HFF-Myc (cell line): ENCODE results near the gene PRRC2B.
A peak's percentile ranks its signal among the peaks of the same experiment; 100 is the strongest.
"Not testable (repeated sequence)": the region's sequence is repeated elsewhere in the genome, so short reads cannot be mapped to it uniquely, and the experiment has no call there.

Experiments
- DNase-seq: peaks from one replicate; pipeline ENCODE4 v3.0.0-alpha.2; 2011; ENCODE audit warnings: low read depth; ENCODE audit errors: extremely low read depth
- H3K4me3 ChIP-seq: replicated peaks from 2 replicates; pipeline ENCODE4 v1.5.1; 2011; ENCODE audit warnings: low read depth, mild to moderate bottlenecking, control low read depth, low read length
- CTCF ChIP-seq: IDR thresholded peaks from 2 replicates; pipeline ENCODE4 v1.5.1; 2012; ENCODE audit warnings: mild to moderate bottlenecking, low read depth, low read length, control low read depth; ENCODE audit errors: missing control alignments

PRRC2B gene

DNA sequence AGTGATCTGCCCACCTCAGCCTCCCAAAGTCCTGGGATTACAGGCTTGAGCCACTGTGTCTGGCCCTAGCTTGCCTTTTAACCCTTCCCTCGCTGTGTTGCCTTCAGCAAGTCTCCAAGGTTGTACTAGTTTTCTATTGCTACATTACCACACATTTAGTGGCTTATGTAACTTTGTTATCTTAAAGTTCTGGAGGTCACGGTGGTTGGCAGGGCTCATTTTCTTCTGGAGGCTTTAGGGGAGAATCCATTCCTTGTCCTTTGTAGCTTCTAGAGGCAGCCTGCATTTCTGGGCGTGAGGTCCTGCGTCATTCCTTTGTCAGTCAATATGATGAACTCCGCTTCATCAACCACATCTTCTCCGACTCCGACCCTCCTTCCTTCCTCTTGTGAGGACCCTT, 2.9 kb upstream of the PRRC2B start:
- no peak for TF ChIP-seq CTCF
- H3K4me3 ChIP-seq: no peak overlapping the region
- DNase-seq: no peak

DNA sequence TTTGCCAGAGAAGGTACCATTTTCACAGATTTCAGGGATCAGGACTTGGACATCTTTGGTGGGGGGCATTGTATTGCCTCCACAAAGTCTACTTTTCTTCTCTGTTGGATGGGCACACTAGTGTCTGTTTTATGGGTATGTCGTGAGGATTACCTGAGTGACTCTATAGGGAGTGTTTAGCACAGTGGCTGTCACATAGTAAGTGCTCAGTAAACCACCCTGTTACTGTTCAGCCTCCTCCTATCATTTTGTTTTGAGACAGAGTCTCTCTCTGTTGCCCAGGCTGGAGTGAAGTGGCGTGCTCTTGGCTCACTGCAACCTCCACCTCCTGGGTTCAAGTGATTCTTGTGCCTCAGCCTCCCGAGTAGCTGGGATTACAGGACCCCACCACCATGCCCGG, 2.4 kb upstream of the PRRC2B start:
- no peak for DNase-seq
- TF ChIP-seq CTCF: no peak
- no peak overlapping the region for H3K4me3 ChIP-seq

DNA sequence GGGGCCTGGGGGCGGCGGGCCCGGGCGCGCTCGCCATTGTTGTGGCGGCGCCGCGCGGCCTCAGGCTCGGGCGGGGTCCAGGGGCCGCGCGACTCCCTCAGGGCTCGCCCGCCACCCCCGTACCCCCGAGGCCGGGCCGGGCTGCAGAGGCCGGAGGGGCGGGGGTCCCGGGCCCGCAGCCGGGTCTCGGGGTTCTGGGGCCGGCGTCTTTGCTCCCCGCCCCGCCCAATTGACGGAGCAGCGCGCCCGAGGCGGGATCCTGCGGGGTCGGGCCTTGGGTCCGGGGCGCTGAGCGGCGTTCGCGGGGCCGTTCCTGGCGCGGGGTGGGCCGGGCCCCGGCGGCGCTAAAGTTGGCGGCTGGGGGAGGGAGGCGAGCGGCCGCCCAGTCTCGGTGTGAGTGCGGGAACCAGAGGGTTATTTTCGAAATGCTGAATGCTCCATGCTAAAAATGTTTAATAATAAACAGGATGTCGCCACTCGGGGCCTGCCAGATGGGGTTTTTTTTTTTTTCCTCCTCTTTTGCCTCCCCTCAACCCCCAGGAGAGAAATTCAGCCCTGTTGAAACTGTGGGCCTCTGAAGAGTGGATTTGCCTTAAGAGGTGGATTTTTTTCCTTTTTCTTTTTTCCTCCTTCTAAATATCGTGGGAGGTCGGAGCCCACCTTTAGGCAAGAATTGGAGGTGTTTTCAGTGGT, 724 bp downstream of the PRRC2B start:
- no peak for DNase-seq
- peak overlapping the region; percentile 84 for H3K4me3 ChIP-seq
- TF ChIP-seq CTCF: no peak

GRCh38 chr9:131395157-131396098, 1.5 kb downstream of the PRRC2B start:
- no peak for TF ChIP-seq CTCF
- peak overlapping the region; percentile 84 for H3K4me3 ChIP-seq
- DNase-seq: no peak

- DNase-seq: not testable (repeated sequence)
- peak overlapping the region; percentile 84 for H3K4me3 ChIP-seq
These were observed 2.2 kb downstream of the PRRC2B start for GRCh38 chr9:131396099-131396479.

DNA sequence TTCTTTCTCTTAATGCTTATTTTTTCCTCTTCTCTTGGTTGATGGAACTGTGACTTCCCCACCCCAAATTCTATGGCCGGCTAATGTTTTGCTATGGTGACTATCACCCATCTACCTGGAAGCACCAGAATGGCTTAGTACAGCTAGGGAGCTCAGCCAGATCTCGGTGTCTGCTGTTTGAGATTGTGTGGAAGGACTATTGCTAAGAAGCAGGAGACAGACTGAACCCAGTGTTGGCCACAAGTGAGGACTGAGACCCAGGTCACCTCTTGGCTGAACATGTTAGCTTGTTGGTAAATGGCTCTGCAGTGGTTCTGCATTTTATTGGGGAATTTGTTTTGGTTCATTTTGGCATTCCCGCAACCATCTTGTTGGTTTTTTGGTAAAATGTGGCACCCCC, 2.7 kb downstream of the PRRC2B start:
- peak overlapping the region; percentile 84 for H3K4me3 ChIP-seq
- no peak for TF ChIP-seq CTCF
- no peak for DNase-seq

- no peak for TF ChIP-seq CTCF
- H3K4me3 ChIP-seq: peak overlapping the region; percentile 84
- DNase-seq: no peak
These were observed 3.4 kb downstream of the PRRC2B start for GRCh38 chr9:131397100-131397790.
